Suppressor macrophage treated with lipopolysaccharide for 4 hours (primary cell): ENCODE measurements around the gene PEX26.
"Not testable (repeated sequence)": the region's sequence is repeated elsewhere in the genome, so short reads cannot be mapped to it uniquely, and the experiment has no call there.

ENCODE experiments used
- DNase-seq: peaks from one replicate; pipeline ENCODE4 v3.0.0-alpha.2; 2020

Gene PEX26

GRCh38 chr22:18121954-18122554, 44.3 kb downstream of the PEX26 start:
- no peak for DNase-seq

- not testable (repeated sequence) for DNase-seq
These were observed 45.8 kb downstream of the PEX26 start for GRCh38 chr22:18123476-18124025.

GRCh38 chr22:18126606-18127005, 48.8 kb downstream of the PEX26 start:
- no peak for DNase-seq

- DNase-seq, result no peak
These were observed 52.2 kb downstream of the PEX26 start for GRCh38 chr22:18130018-18130417.

- DNase-seq, result no peak
These were observed 53.1 kb downstream of the PEX26 start for GRCh38 chr22:18130699-18131429.

- no peak for DNase-seq
These were observed 55.7 kb downstream of the PEX26 start for GRCh38 chr22:18133452-18133851.

- DNase-seq, result no peak
These were observed 59.0 kb downstream of the PEX26 start for GRCh38 chr22:18136563-18137320.

- DNase-seq, result not testable (repeated sequence)
These were observed 63.2 kb downstream of the PEX26 start for GRCh38 chr22:18141004-18141403.

GRCh38 chr22:18144105-18144504, 66.3 kb downstream of the PEX26 start:
- DNase-seq, result no peak

- no peak for DNase-seq
These were observed 68.0 kb downstream of the PEX26 start for GRCh38 chr22:18145676-18146388.

- no peak for DNase-seq
These were observed 68.6 kb downstream of the PEX26 start for GRCh38 chr22:18146389-18146753.

- DNase-seq, result no peak
These were observed 70.0 kb downstream of the PEX26 start for GRCh38 chr22:18147791-18148190.

- no peak for DNase-seq
These were observed 70.6 kb downstream of the PEX26 start for GRCh38 chr22:18148293-18148965.

- peak; percentile 52 for DNase-seq
These were observed 74.7 kb downstream of the PEX26 start for GRCh38 chr22:18152519-18152918.

GRCh38 chr22:18154821-18155390, 77.1 kb downstream of the PEX26 start:
- DNase-seq, result no peak
